Thoracic aorta (tissue), 2 donors: ENCODE data around the gene SMLR1. TPM values are rescaled to one million over a fixed set of nuclear protein-coding genes. Genes with fewer than 3 reads are reported as not detected.

Experiments
- ATAC-seq: fragments of 150-250 bp; one replicate; pipeline ENCODE4 v1.8.0; 2017; ENCODE audit warnings: low read depth; ENCODE audit not compliant: insufficient number of reproducible peaks, low FRiP score
- DNase-seq: peaks from one replicate; pipeline ENCODE4 v3.0.0-alpha.2; 2020; ENCODE audit warnings: low spot score
- H3K27ac ChIP-seq, 2 donors: fragments of 200-600 bp; sonication (generic); 1 replicate in 1 of 2; 2 replicates in 1 of 2; pipeline ENCODE4 v1.5.1; 2016; ENCODE audit warnings: mild to moderate bottlenecking in 2 of 2, moderate library complexity in 2 of 2
- H3K27me3 ChIP-seq: fragments of 200-600 bp; sonication (generic); replicated peaks from 2 replicates; pipeline ENCODE4 v1.6.0; 2016; ENCODE audit warnings: mild to moderate bottlenecking; ENCODE audit not compliant: insufficient read depth
- H3K36me3 ChIP-seq: fragments of 200-600 bp; sonication (generic); one replicate; pipeline ENCODE4 v1.5.1; 2016
- H3K4me1 ChIP-seq, 2 donors: fragments of 200-600 bp; sonication (generic); 1 replicate in 1 of 2; 2 replicates in 1 of 2; pipeline versions ENCODE4 v1.5.1 to v1.6.0; 2016; ENCODE audit warnings: low read depth in 2 of 2, mild to moderate bottlenecking in 1 of 2; ENCODE audit not compliant: control insufficient read depth in 1 of 2
- H3K4me3 ChIP-seq: fragments of 200-600 bp; sonication (generic); 2 replicates; pipeline ENCODE4 v1.5.1; 2016; ENCODE audit warnings: mild to moderate bottlenecking
- H3K9me3 ChIP-seq: fragments of 200-600 bp; sonication (generic); 2 replicates; pipeline ENCODE4 v1.5.1; 2016
- CTCF ChIP-seq: fragments of 200-600 bp; sonication (generic); IDR thresholded peaks from one replicate; pipeline ENCODE4 v1.5.1; 2019; ENCODE audit warnings: antibody characterized with exemption
- total RNA-seq, 2 donors: library from RNA; depleted of rRNA; stranded (reverse); fragments of >200 nt; gene quantifications; one replicate each; pipeline versions ENCODE4 v1.1.0 to v1.2.3, GENCODE V29; 2016

The SMLR1 gene
- total RNA-seq, 2 donors from 2014 or later: not detected

- no peak overlapping the region for H3K4me3 ChIP-seq
- H3K9me3 ChIP-seq: no peaks in the 10 kb centered on the region
- no peak for DNase-seq
- no peaks in the 10 kb centered on the region for H3K4me1 ChIP-seq
- TF ChIP-seq CTCF: no peak
- no peak overlapping the region for H3K27ac ChIP-seq
- H3K27me3 ChIP-seq: no peaks in the 10 kb centered on the region
- H3K36me3 ChIP-seq: peaks cover 3% of the 10 kb centered on the region
- no peak for ATAC-seq
These were observed 26.5 kb downstream of the SMLR1 start for GRCh38 chr6:130853555-130854183.

- Histone ChIP-seq H3K4me3 (no peak overlapping the region), H3K9me3 (no peaks in the 10 kb centered on the region), H3K36me3 (no peaks in the 10 kb centered on the region), H3K27ac (no peak overlapping the region), H3K4me1 (no peaks in the 10 kb centered on the region), H3K27me3 (no peaks in the 10 kb centered on the region)
- no peak for DNase-seq
- no peak for ATAC-seq
- TF ChIP-seq CTCF: no peak
These were observed 30.8 kb downstream of the SMLR1 start for GRCh38 chr6:130858054-130858453.

- Histone ChIP-seq H3K4me1 (no peaks in the 10 kb centered on the region), H3K4me3 (no peak overlapping the region), H3K27me3 (no peaks in the 10 kb centered on the region), H3K36me3 (no peaks in the 10 kb centered on the region), H3K27ac (no peak overlapping the region), H3K9me3 (no peaks in the 10 kb centered on the region)
- TF ChIP-seq CTCF: no peak
- ATAC-seq (no peak), DNase-seq (no peak)
These were observed 31.4 kb downstream of the SMLR1 start for GRCh38 chr6:130858498-130859160.

- DNase-seq: no peak
- no peak for TF ChIP-seq CTCF
- Histone ChIP-seq H3K36me3 (peaks cover 1% of the 10 kb centered on the region), H3K27me3 (no peaks in the 10 kb centered on the region), H3K9me3 (no peaks in the 10 kb centered on the region), H3K4me3 (no peak overlapping the region), H3K4me1 (no peaks in the 10 kb centered on the region), H3K27ac (no peak overlapping the region)
- ATAC-seq: no peak
These were observed 32.1 kb downstream of the SMLR1 start for GRCh38 chr6:130859161-130859867.

- Histone ChIP-seq H3K4me1 (no peaks in the 10 kb centered on the region), H3K36me3 (peaks cover 7% of the 10 kb centered on the region), H3K9me3 (no peaks in the 10 kb centered on the region), H3K27ac (no peak overlapping the region), H3K27me3 (no peaks in the 10 kb centered on the region), H3K4me3 (no peak overlapping the region)
- ATAC-seq (no peak), DNase-seq (no peak)
- TF ChIP-seq CTCF: no peak
These were observed 35.2 kb downstream of the SMLR1 start for GRCh38 chr6:130862370-130862769.
